Stomach (tissue), 4 donors: ENCODE data around the gene CLRN2.

Experiments
- CTCF ChIP-seq, 7 experiments: fragments of 450-650 bp in 4 of 7; fragments of 200-600 bp in 3 of 7; sonication (generic) in 3 of 7; IDR thresholded peaks; one replicate each; pipeline ENCODE4 v1.5.1; 2016 to 2019; ENCODE audit warnings: antibody characterized with exemption in 7 of 7, control low read depth in 2 of 7, mild to moderate bottlenecking in 1 of 7
- POLR2A ChIP-seq, 4 donors: fragments of 450-650 bp; IDR thresholded peaks; one replicate each; pipeline ENCODE4 v1.6.1; 2016; ENCODE audit warnings: antibody characterized with exemption in 4 of 4, control low read depth in 2 of 4, mild to moderate bottlenecking in 1 of 4, moderate library complexity in 1 of 4
- POLR2AphosphoS5 ChIP-seq, 3 donors: sonication (generic); formaldehyde crosslinking; IDR thresholded peaks; one replicate each; pipeline ENCODE4 v1.6.1; 2016; ENCODE audit warnings: antibody characterized with exemption in 3 of 3

GRCh38 chr4:17469931-17470674 is 44.9 kb upstream of the CLRN2 start:
- TF ChIP-seq CTCF (IDR thresholded peaks at IDR 0.05) (no peak), POLR2A (IDR thresholded peaks at IDR 0.05) (no peak), POLR2AphosphoS5 (IDR thresholded peaks at IDR 0.05) (no peak)
